Activated CD4-positive, alpha-beta T cell treated with anti-CD3 and anti-CD28 coated beads, Interleukin-2, amount 10 ng/mL, durations not matched to agents 24 days and 14 days (primary cell): ENCODE measurements around the gene KRT34. TPM values are rescaled to one million over a fixed set of nuclear protein-coding genes. Genes with fewer than 3 reads are reported as not detected.
"Not testable (repeated sequence)": the region's sequence is repeated elsewhere in the genome, so short reads cannot be mapped to it uniquely, and the experiment has no call there.

Experiments
- DNase-seq: peaks from one replicate; pipeline ENCODE4 v3.0.0; 2022
- H3K27ac Mint-ChIP-seq: one replicate; pipeline ENCODE4 v1.8.0; 2022; ENCODE audit warnings: mild to moderate bottlenecking, mixed read lengths
- H3K27me3 Mint-ChIP-seq: one replicate; pipeline ENCODE4 v1.8.0; 2022; ENCODE audit warnings: mixed read lengths
- H3K36me3 Mint-ChIP-seq: one replicate; pipeline ENCODE4 v1.8.0; 2022; ENCODE audit warnings: low read depth, mild to moderate bottlenecking, mixed read lengths
- H3K4me1 Mint-ChIP-seq: one replicate; pipeline ENCODE4 v1.8.0; 2021; ENCODE audit warnings: mixed read lengths
- H3K4me3 Mint-ChIP-seq: one replicate; pipeline ENCODE4 v1.8.0; 2022; ENCODE audit warnings: mild to moderate bottlenecking, moderate library complexity, mixed read lengths
- H3K9me3 Mint-ChIP-seq: one replicate; pipeline ENCODE4 v1.8.0; 2021; ENCODE audit warnings: mixed read lengths
- intact Hi-C: fragments of 100-400 bp; cut with micrococcal nuclease; formaldehyde crosslinking; loops from one replicate; pipeline ENCODE4 v1.15.1; 2023
- total RNA-seq: library from RNA; stranded (reverse); gene quantifications from 2 replicates; pipeline ENCODE4 v1.2.3, GENCODE V29; 2022

Gene KRT34
- total RNA-seq, 1 donor from 2014 or later = not detected

GRCh38 chr17:41395044-41395443, 12.9 kb upstream of the KRT34 start:
- H3K27ac Mint-ChIP-seq, intact Hi-C loops, H3K36me3 Mint-ChIP-seq, H3K9me3 Mint-ChIP-seq, H3K4me1 Mint-ChIP-seq, DNase-seq, H3K4me3 Mint-ChIP-seq: not testable (repeated sequence)
- peaks cover 10% of the 10 kb centered on the region for H3K27me3 Mint-ChIP-seq

DNA sequence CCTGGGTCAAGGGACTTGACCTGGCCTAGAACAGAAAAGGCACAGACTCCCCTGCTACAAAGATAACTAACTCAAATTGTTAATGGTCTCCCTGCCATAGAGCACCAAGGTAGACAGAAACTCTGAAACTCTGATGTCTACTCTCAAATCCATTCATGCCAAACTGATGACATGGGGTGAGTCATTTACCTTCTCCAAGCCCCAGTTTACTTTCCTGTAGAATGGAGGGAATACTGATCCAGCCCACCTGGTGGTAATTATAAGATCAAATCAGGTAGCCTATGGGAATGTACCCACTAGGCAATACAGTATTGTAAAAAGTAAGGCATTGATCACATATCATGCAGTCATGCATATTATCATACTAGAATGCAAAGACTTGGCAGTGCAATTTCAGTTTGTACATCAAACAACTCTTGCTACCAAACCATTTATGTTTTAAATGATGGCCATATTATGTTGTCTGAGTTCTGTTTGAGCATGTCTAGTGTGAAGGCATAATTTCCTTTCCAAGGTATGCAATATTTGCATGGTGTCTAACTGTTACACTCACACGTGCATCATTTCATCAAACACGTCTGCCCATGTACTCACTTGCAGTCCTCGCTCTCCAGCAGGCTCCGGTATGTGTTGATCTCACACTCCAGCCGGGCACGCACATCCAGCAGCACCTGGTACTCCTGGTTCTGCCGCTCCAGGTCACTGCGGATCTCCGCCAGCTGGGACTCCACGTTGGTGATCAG, 12.3 kb upstream of the KRT34 start:
- Mint-ChIP-seq H3K4me3 (no peak overlapping the region), H3K9me3 (no peaks in the 10 kb centered on the region), H3K36me3 (no peaks in the 10 kb centered on the region), H3K4me1 (no peaks in the 10 kb centered on the region), H3K27me3 (peaks cover 10% of the 10 kb centered on the region), H3K27ac (no peak overlapping the region)
- intact Hi-C loops = no loop called here
- DNase-seq = no peak

GRCh38 chr17:41393826-41394225, 11.7 kb upstream of the KRT34 start:
- H3K4me1 Mint-ChIP-seq = no peaks in the 10 kb centered on the region
- H3K9me3 Mint-ChIP-seq = no peaks in the 10 kb centered on the region
- intact Hi-C loops = no loop called here
- H3K27ac Mint-ChIP-seq = no peak overlapping the region
- H3K36me3 Mint-ChIP-seq = no peaks in the 10 kb centered on the region
- H3K4me3 Mint-ChIP-seq = no peak overlapping the region
- DNase-seq = no peak
- H3K27me3 Mint-ChIP-seq = peaks cover 10% of the 10 kb centered on the region

GRCh38 chr17:41393294-41393693, 11.2 kb upstream of the KRT34 start:
- peaks cover 4% of the 10 kb centered on the region for H3K9me3 Mint-ChIP-seq

GRCh38 chr17:41392278-41392677, 10.2 kb upstream of the KRT34 start:
- no peaks in the 10 kb centered on the region for H3K36me3 Mint-ChIP-seq
- peaks cover 16% of the 10 kb centered on the region for H3K27me3 Mint-ChIP-seq
- no peak overlapping the region for H3K4me3 Mint-ChIP-seq
- H3K9me3 Mint-ChIP-seq = peaks cover 12% of the 10 kb centered on the region
- intact Hi-C loops = no loop called here
- H3K4me1 Mint-ChIP-seq = no peaks in the 10 kb centered on the region
- no peak for DNase-seq
- no peak overlapping the region for H3K27ac Mint-ChIP-seq

More at GRCh38 chr17:41393294-41393693, 11.2 kb upstream of the KRT34 start:
- intact Hi-C loops = no loop called here
- Mint-ChIP-seq H3K27ac (no peak overlapping the region), H3K27me3 (peaks cover 10% of the 10 kb centered on the region), H3K4me3 (no peak overlapping the region), H3K4me1 (no peaks in the 10 kb centered on the region), H3K36me3 (no peaks in the 10 kb centered on the region)
- DNase-seq = no peak

DNA sequence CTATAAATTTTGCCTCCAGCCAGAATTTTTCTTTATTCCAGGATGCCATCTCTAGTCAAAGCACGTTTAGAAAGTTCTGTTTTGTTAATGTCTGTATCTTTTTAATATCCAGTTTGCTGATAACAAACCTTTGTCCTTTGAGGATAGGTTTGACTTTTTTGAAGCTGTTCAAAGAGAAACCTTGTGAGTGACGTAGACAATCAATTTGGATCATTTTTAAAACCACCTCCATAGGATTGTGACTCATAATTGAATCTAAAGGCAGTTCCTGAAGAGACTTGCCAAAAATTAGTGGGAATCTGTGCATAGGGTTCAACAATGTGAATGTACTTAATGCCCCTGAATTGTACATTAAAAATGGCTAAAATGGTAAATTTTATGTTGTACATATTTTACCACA, 9.4 kb upstream of the KRT34 start:
- Mint-ChIP-seq H3K4me3 (no peak overlapping the region), H3K27ac (no peak overlapping the region), H3K27me3 (peaks cover 16% of the 10 kb centered on the region), H3K4me1 (no peaks in the 10 kb centered on the region), H3K9me3 (peaks cover 17% of the 10 kb centered on the region), H3K36me3 (peaks cover 2% of the 10 kb centered on the region)
- no peak for DNase-seq
- intact Hi-C loops = no loop called here

DNA sequence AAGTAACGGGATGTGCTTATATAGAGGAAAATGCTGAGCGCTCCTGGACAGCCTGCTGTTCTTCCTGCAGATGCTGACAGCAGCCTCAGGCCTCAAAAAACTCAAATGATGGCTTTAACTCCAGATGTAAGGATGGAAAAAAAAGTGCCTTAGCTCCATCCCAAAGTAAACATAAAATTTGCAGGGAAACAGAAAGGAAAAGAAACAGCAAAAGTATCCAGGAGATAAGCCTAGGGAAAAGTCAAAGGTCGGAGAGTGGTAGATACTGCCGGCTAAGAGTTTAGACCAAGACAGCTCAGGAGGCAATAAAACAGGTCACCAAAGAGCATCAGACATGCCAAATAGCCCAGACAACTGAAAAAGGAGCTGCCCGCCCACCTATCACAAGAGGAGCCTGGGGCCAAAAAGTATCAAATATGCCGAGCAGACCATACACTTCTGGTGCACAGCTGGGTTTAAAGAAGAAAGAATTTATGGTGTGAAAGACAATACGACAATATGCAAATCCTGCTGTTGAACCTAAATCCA, 8.4 kb upstream of the KRT34 start:
- Mint-ChIP-seq H3K27me3 (peaks cover 16% of the 10 kb centered on the region), H3K4me1 (no peaks in the 10 kb centered on the region), H3K36me3 (peaks cover 2% of the 10 kb centered on the region), H3K27ac (no peak overlapping the region), H3K9me3 (peaks cover 20% of the 10 kb centered on the region), H3K4me3 (no peak overlapping the region)
- intact Hi-C loops = no loop called here
- no peak for DNase-seq

DNA sequence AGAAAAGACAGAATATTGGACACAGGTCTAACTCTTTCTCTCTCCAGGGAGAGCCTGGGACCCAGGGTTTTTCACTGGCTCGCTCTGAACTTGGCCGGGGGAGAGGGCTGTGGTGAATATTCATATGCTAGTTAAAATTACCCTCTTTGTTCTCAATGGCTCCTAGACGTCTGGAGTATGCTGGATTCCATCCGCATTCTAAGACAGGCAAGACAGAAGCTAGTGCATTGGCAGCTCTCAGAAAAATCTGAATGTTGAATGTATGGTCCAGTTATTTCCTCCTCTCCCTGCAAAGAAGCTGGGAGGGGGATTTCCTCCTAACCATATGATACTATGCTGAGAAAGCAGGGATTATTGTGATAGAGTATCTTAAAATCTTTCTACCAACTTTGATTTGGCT, 5.6 kb upstream of the KRT34 start:
- H3K27ac Mint-ChIP-seq = no peak overlapping the region
- DNase-seq = no peak
- peaks cover 22% of the 10 kb centered on the region for H3K27me3 Mint-ChIP-seq
- peaks cover 2% of the 10 kb centered on the region for H3K36me3 Mint-ChIP-seq
- no peak overlapping the region for H3K4me3 Mint-ChIP-seq
- H3K9me3 Mint-ChIP-seq = peaks cover 20% of the 10 kb centered on the region
- intact Hi-C loops = no loop called here
- H3K4me1 Mint-ChIP-seq = no peaks in the 10 kb centered on the region

GRCh38 chr17:41386227-41386626, 4.1 kb upstream of the KRT34 start:
- H3K36me3 Mint-ChIP-seq = peaks cover 2% of the 10 kb centered on the region
- no peaks in the 10 kb centered on the region for H3K4me1 Mint-ChIP-seq
- intact Hi-C loops = no loop called here
- peaks cover 19% of the 10 kb centered on the region for H3K27me3 Mint-ChIP-seq
- H3K4me3 Mint-ChIP-seq = no peak overlapping the region
- H3K27ac Mint-ChIP-seq = no peak overlapping the region
- no peak for DNase-seq
- H3K9me3 Mint-ChIP-seq = peaks cover 20% of the 10 kb centered on the region

DNA sequence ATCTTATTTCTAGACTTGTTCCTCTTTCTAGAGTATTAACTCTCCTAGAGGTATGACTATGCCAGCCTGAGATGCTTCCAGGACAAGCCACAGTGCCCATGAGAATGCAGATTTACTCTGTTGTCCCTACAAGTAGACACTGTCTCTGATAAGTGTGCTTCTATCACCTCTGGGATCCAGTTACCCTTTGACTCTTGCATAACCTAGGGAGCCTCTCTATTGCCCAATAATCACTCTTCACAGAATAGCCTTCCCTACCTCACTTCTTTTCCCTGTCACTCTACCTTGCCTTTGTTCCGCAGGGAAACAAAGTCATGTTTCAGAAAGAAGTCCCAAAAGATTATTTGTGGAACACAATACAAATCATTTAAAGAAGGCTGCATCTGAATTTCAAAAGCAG, 1.6 kb upstream of the KRT34 start:
- DNase-seq = no peak
- Mint-ChIP-seq H3K4me1 (no peaks in the 10 kb centered on the region), H3K4me3 (no peak overlapping the region), H3K9me3 (peaks cover 20% of the 10 kb centered on the region), H3K36me3 (peaks cover 2% of the 10 kb centered on the region), H3K27ac (no peak overlapping the region), H3K27me3 (peaks cover 13% of the 10 kb centered on the region)
- intact Hi-C loops = no loop called here

DNA sequence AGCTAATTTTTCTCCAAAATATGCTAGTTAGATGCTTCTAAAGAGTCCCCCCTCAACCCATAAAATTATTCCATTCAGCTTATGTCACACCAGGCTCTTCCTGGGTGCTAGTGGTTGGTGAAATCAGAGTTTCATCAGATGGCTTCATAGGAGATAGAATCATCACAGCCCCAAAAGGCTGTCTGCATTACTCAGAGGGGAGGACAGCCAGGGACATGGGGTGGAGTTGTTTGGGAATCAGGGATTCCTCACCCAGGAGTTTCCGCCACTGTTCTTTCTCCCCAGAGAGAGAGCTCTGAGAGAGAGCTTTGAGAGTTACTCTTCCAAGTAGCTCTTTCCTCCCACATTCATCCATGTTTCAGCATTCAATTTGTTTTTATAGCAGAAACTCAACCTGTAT, 288 bp upstream of the KRT34 start:
- Mint-ChIP-seq H3K27me3 (peaks cover 7% of the 10 kb centered on the region), H3K4me1 (no peaks in the 10 kb centered on the region), H3K9me3 (peaks cover 9% of the 10 kb centered on the region), H3K36me3 (peaks cover 2% of the 10 kb centered on the region), H3K27ac (no peak overlapping the region), H3K4me3 (no peak overlapping the region)
- DNase-seq = no peak
- intact Hi-C loops = no loop called here

DNA sequence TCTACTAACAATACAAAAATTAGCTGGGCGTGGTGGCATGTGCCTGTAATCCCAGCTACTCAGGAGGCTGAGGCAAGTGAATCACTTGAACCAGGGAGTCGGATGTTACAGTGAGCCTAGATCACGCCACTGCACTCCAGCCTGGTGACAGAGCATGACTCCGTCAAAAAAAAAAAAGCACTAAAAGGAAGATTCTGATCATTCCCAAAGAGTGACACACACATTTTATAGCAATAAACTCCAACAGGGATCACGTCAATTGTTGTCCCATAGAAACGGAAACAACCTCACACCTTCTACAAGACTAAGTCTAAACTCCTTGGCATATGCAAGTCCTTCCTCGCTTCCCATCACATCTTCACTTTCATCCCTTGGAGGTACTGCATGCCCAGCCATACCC, 2.0 kb downstream of the KRT34 start:
- H3K4me1 Mint-ChIP-seq, intact Hi-C loops, H3K9me3 Mint-ChIP-seq, H3K27ac Mint-ChIP-seq, DNase-seq, H3K27me3 Mint-ChIP-seq, H3K36me3 Mint-ChIP-seq, H3K4me3 Mint-ChIP-seq: not testable (repeated sequence)

- no peak for DNase-seq
- intact Hi-C loops = no loop called here
- Mint-ChIP-seq H3K4me3 (no peak overlapping the region), H3K36me3 (no peaks in the 10 kb centered on the region), H3K27ac (no peak overlapping the region), H3K4me1 (no peaks in the 10 kb centered on the region), H3K27me3 (peaks cover 5% of the 10 kb centered on the region), H3K9me3 (peaks cover 5% of the 10 kb centered on the region)
Measured at GRCh38 chr17:41377546-41377945, 4.6 kb downstream of the KRT34 start.

GRCh38 chr17:41369713-41370112, 12.4 kb downstream of the KRT34 start, which contains the start of gene KRT33B:
TSS of gene KRT33B (minus strand) at chr17:41369813. CDS start at chr17:41369750, 63 bp downstream.
- Mint-ChIP-seq H3K27me3 (peaks cover 13% of the 10 kb centered on the region), H3K9me3 (peaks cover 5% of the 10 kb centered on the region), H3K36me3 (no peaks in the 10 kb centered on the region), H3K4me1 (peaks cover 2% of the 10 kb centered on the region), H3K27ac (no peak within 1 kb of the TSS), H3K4me3 (no peak within 1 kb of the TSS)
- no peak for DNase-seq
- intact Hi-C loops = no loop called here

DNA sequence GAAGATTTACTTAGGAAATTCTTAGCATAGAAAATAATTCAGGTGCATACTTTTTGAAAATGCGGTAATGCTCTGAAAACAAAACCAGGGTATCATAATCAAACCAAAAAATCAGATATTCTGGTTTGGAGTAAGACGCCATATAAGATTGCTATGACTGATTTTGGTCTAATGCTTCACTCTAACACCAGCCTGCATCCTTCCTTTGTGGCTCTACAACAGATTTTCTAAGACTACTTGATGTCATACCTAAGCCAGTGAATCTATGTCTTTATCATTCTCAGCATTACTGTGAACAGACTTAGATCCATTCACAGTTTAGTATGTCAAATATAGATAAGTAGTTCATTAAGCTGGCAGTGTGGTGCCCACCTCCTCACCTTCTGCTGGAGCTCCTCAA, 13.1 kb downstream of the KRT34 start:
- intact Hi-C loops = no loop called here
- no peak overlapping the region for H3K4me3 Mint-ChIP-seq
- H3K27ac Mint-ChIP-seq = no peak overlapping the region
- H3K4me1 Mint-ChIP-seq = peaks cover 5% of the 10 kb centered on the region
- peaks cover 10% of the 10 kb centered on the region for H3K27me3 Mint-ChIP-seq
- no peaks in the 10 kb centered on the region for H3K36me3 Mint-ChIP-seq
- no peak for DNase-seq
- no peaks in the 10 kb centered on the region for H3K9me3 Mint-ChIP-seq
